Omental fat pad (tissue), 4 donors: ENCODE results near the gene EIPR1. TPM values are rescaled to one million over a fixed set of nuclear protein-coding genes. Genes with fewer than 3 reads are reported as not detected.

Experiments used
- ATAC-seq: fragments of 150-250 bp; one replicate; pipeline ENCODE4 v1.9.1; 2016; ENCODE audit warnings: mild to moderate bottlenecking, moderate library complexity; ENCODE audit not compliant: low FRiP score
- DNase-seq: peaks from one replicate; pipeline ENCODE4 v3.0.0-alpha.2; 2019; ENCODE audit warnings: low spot score
- total RNA-seq, 4 donors: library from RNA; depleted of rRNA; stranded (reverse); fragments of >200 nt; gene quantifications; one replicate each; pipeline ENCODE4 v1.1.0, GENCODE V29; 2016
- TF ChIP-seq, protein P1 (sequence below), 3 donors: fragments of 450-650 bp; IDR thresholded peaks; one replicate each; pipeline ENCODE4 v1.5.1; 2016 to 2017; ENCODE audit warnings: antibody characterized with exemption in 3 of 3, mild to moderate bottlenecking in 3 of 3, moderate library complexity in 2 of 3

Gene EIPR1
- total RNA-seq, 4 donors from 2014 or later: 18.5 to 29.8 (median 21.5) TPM

GRCh38 chr2:3345621-3346020 lies 32.0 kb downstream of the EIPR1 start:
- no peak for DNase-seq
- TF ChIP-seq, protein P1, sequence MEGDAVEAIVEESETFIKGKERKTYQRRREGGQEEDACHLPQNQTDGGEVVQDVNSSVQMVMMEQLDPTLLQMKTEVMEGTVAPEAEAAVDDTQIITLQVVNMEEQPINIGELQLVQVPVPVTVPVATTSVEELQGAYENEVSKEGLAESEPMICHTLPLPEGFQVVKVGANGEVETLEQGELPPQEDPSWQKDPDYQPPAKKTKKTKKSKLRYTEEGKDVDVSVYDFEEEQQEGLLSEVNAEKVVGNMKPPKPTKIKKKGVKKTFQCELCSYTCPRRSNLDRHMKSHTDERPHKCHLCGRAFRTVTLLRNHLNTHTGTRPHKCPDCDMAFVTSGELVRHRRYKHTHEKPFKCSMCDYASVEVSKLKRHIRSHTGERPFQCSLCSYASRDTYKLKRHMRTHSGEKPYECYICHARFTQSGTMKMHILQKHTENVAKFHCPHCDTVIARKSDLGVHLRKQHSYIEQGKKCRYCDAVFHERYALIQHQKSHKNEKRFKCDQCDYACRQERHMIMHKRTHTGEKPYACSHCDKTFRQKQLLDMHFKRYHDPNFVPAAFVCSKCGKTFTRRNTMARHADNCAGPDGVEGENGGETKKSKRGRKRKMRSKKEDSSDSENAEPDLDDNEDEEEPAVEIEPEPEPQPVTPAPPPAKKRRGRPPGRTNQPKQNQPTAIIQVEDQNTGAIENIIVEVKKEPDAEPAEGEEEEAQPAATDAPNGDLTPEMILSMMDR (IDR thresholded peaks at IDR 0.05): no peak
- ATAC-seq: no peak

- TF ChIP-seq, protein P1 (IDR thresholded peaks at IDR 0.05): no peak
- DNase-seq: no peak
- ATAC-seq: no peak
Measured at GRCh38 chr2:3344897-3345296, 32.7 kb downstream of the EIPR1 start.

GRCh38 chr2:3343012-3343411 lies 34.6 kb downstream of the EIPR1 start:
- TF ChIP-seq, protein P1 (IDR thresholded peaks at IDR 0.05): no peak
- ATAC-seq: no peak

DNA sequence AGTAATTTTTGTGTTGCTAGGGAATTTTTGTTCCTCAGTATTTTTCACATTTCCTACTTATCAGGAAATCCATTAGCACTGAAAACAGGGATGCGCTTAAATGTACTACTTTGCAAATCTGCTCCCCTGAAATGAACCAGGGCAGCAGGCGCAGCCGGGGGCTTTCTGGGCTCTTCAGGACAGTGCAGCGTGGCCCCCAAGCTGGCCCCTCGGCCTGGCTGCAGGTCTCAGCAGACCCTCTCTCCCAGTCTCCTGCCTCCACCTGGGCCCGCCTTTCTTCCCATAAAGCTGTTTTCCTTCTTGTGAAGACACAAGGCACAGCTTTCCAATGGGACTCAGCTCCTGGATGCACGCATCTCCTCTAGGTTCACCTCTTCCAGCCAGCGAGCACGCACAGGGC lies 35.3 kb downstream of the EIPR1 start:
- TF ChIP-seq, protein P1 (IDR thresholded peaks at IDR 0.05): no peak
- no peak for ATAC-seq
- no peak for DNase-seq

More at GRCh38 chr2:3343012-3343411, 34.6 kb downstream of the EIPR1 start:
- DNase-seq: no peak

GRCh38 chr2:3341336-3341735 lies 36.3 kb downstream of the EIPR1 start:
- ATAC-seq: no peak
- TF ChIP-seq, protein P1 (IDR thresholded peaks at IDR 0.05): no peak

GRCh38 chr2:3340144-3340543 lies 37.5 kb downstream of the EIPR1 start:
- no peak for ATAC-seq
- TF ChIP-seq, protein P1 (IDR thresholded peaks at IDR 0.05): no peak
- DNase-seq: no peak

More at GRCh38 chr2:3341336-3341735, 36.3 kb downstream of the EIPR1 start:
- DNase-seq: no peak

DNA sequence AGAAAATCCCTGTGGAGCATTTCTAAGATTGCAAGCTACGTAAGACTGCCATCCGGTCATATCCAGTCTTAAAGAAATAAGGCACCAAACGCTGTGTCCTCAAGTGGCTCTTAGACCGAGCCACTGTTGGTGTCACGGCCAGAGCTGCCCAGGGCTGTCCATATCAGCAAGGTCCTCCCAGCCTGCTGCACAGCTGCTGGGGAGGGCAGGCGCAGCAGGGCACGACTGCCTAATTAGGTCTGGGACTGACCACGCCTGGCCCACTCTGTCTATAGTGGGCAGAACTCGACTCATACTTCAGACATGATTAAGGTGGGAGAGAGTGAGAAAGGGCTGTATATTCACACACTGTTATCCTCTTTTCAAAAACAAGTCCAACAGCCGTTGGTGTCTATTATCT lies 39.3 kb downstream of the EIPR1 start:
- no peak for ATAC-seq
- TF ChIP-seq, protein P1 (IDR thresholded peaks at IDR 0.05): no peak
- no peak for DNase-seq
